GM23248 (cell line): ENCODE measurements around the gene MVB12B.

Source experiments
- EZH2 ChIP-seq: fragments of 200-600 bp; sonication (generic); IDR thresholded peaks from 2 replicates; pipeline ENCODE4 v1.6.1; 2018; ENCODE audit warnings: antibody characterized with exemption, mild to moderate bottlenecking; ENCODE audit not compliant: insufficient read depth, poor library complexity, severe bottlenecking
- EZH2phosphoT487 ChIP-seq: fragments of 200-600 bp; sonication (generic); IDR thresholded peaks from 2 replicates; pipeline ENCODE4 v1.6.1; 2018; ENCODE audit warnings: antibody characterized with exemption, moderate library complexity, mild to moderate bottlenecking, low read depth; ENCODE audit not compliant: insufficient read depth

- no peak for TF ChIP-seq EZH2phosphoT487
- TF ChIP-seq EZH2: no peak
Measured at GRCh38 chr9:126291925-126292324, 34.7 kb upstream of the MVB12B start.
